ENCODE data around the gene KRT37.
"Not testable (repeated sequence)": the region's sequence is repeated elsewhere in the genome, so short reads cannot be mapped to it uniquely, and the experiment has no call there.

KRT37 gene

GRCh38 chr17:41394254-41394996, 30.0 kb downstream of the KRT37 start:
- Histone ChIP-seq H3K27ac (ENCODE audit: low read length) (no peak overlapping the region), H3K36me3 (ENCODE audit: control insufficient read depth, insufficient read depth, low read length) (no peaks in the 10 kb centered on the region), H3K9me3 (ENCODE audit: control insufficient read depth, insufficient read depth, low read length) (no peaks in the 10 kb centered on the region), H3K27me3 (ENCODE audit: control insufficient read depth, insufficient read depth, low read length) (no peaks in the 10 kb centered on the region), H3K4me1 (ENCODE audit: control insufficient read depth, insufficient read depth, low read length) (no peaks in the 10 kb centered on the region), H3K4me3 (ENCODE audit: low read length) (no peak overlapping the region)
- DNase-seq (ENCODE audit: low read depth, low spot score), result no peak
- no CpG with 5 or more reads among the region's 10 CpGs for WGBS (ENCODE audit: insufficient coverage, insufficient read length)

- Histone ChIP-seq H3K36me3 (ENCODE audit: control insufficient read depth, insufficient read depth, low read length) (no peaks in the 10 kb centered on the region), H3K4me1 (ENCODE audit: control insufficient read depth, insufficient read depth, low read length) (no peaks in the 10 kb centered on the region), H3K27ac (ENCODE audit: low read length) (no peak overlapping the region), H3K9me3 (ENCODE audit: control insufficient read depth, insufficient read depth, low read length) (no peaks in the 10 kb centered on the region), H3K27me3 (ENCODE audit: control insufficient read depth, insufficient read depth, low read length) (no peaks in the 10 kb centered on the region), H3K4me3 (ENCODE audit: low read length) (no peak overlapping the region)
- DNase-seq (ENCODE audit: low read depth, low spot score), result no peak
- no CpG with 5 or more reads among the region's 10 CpGs for WGBS (ENCODE audit: insufficient coverage, insufficient read length)
Measured at GRCh38 chr17:41393826-41394225, 30.6 kb downstream of the KRT37 start.

GRCh38 chr17:41393294-41393693, 31.1 kb downstream of the KRT37 start:
- H3K27me3 ChIP-seq (ENCODE audit: control insufficient read depth, insufficient read depth, low read length), result no peaks in the 10 kb centered on the region
- DNase-seq (ENCODE audit: low read depth, low spot score), result no peak
- H3K36me3 ChIP-seq (ENCODE audit: control insufficient read depth, insufficient read depth, low read length), result no peaks in the 10 kb centered on the region
- no peak overlapping the region for H3K27ac ChIP-seq (ENCODE audit: low read length)
- no peaks in the 10 kb centered on the region for H3K9me3 ChIP-seq (ENCODE audit: control insufficient read depth, insufficient read depth, low read length)
- no CpG with 5 or more reads among the region's 5 CpGs for WGBS (ENCODE audit: insufficient coverage, insufficient read length)
- H3K4me1 ChIP-seq (ENCODE audit: control insufficient read depth, insufficient read depth, low read length), result no peaks in the 10 kb centered on the region
- H3K4me3 ChIP-seq (ENCODE audit: low read length), result no peak overlapping the region

- WGBS (ENCODE audit: insufficient coverage, insufficient read length), result no CpG with 5 or more reads among the region's 1 CpG
- H3K27me3 ChIP-seq (ENCODE audit: control insufficient read depth, insufficient read depth, low read length), result no peaks in the 10 kb centered on the region
- H3K4me1 ChIP-seq (ENCODE audit: control insufficient read depth, insufficient read depth, low read length), result no peaks in the 10 kb centered on the region
Measured at GRCh38 chr17:41392278-41392677, 32.1 kb downstream of the KRT37 start.

GRCh38 chr17:41391535-41391934, 32.9 kb downstream of the KRT37 start:
- H3K4me3 ChIP-seq (ENCODE audit: low read length), result no peak overlapping the region
- H3K27me3 ChIP-seq (ENCODE audit: control insufficient read depth, insufficient read depth, low read length), result no peaks in the 10 kb centered on the region
- no peak overlapping the region for H3K27ac ChIP-seq (ENCODE audit: low read length)
- no CpG with 5 or more reads among the region's 2 CpGs for WGBS (ENCODE audit: insufficient coverage, insufficient read length)
- H3K36me3 ChIP-seq (ENCODE audit: control insufficient read depth, insufficient read depth, low read length), result no peaks in the 10 kb centered on the region
- no peak for DNase-seq (ENCODE audit: low read depth, low spot score)
- no peaks in the 10 kb centered on the region for H3K9me3 ChIP-seq (ENCODE audit: control insufficient read depth, insufficient read depth, low read length)
- H3K4me1 ChIP-seq (ENCODE audit: control insufficient read depth, insufficient read depth, low read length), result no peaks in the 10 kb centered on the region

More at GRCh38 chr17:41392278-41392677, 32.1 kb downstream of the KRT37 start:
- H3K36me3 ChIP-seq (ENCODE audit: control insufficient read depth, insufficient read depth, low read length), result no peaks in the 10 kb centered on the region
- no peaks in the 10 kb centered on the region for H3K9me3 ChIP-seq (ENCODE audit: control insufficient read depth, insufficient read depth, low read length)
- DNase-seq (ENCODE audit: low read depth, low spot score), result no peak
- no peak overlapping the region for H3K4me3 ChIP-seq (ENCODE audit: low read length)
- no peak overlapping the region for H3K27ac ChIP-seq (ENCODE audit: low read length)

GRCh38 chr17:41390411-41390938, 33.9 kb downstream of the KRT37 start:
- DNase-seq (ENCODE audit: low read depth, low spot score), result no peak
- H3K9me3 ChIP-seq (ENCODE audit: control insufficient read depth, insufficient read depth, low read length), result no peaks in the 10 kb centered on the region
- H3K27me3 ChIP-seq (ENCODE audit: control insufficient read depth, insufficient read depth, low read length), result no peaks in the 10 kb centered on the region
- no peaks in the 10 kb centered on the region for H3K36me3 ChIP-seq (ENCODE audit: control insufficient read depth, insufficient read depth, low read length)
- H3K4me3 ChIP-seq (ENCODE audit: low read length), result no peak overlapping the region
- no CpG with 5 or more reads among the region's 7 CpGs for WGBS (ENCODE audit: insufficient coverage, insufficient read length)
- no peaks in the 10 kb centered on the region for H3K4me1 ChIP-seq (ENCODE audit: control insufficient read depth, insufficient read depth, low read length)
- no peak overlapping the region for H3K27ac ChIP-seq (ENCODE audit: low read length)

- H3K27me3 ChIP-seq (ENCODE audit: control insufficient read depth, insufficient read depth, low read length), result no peaks in the 10 kb centered on the region
- no peaks in the 10 kb centered on the region for H3K9me3 ChIP-seq (ENCODE audit: control insufficient read depth, insufficient read depth, low read length)
- no peak overlapping the region for H3K4me3 ChIP-seq (ENCODE audit: low read length)
- no peaks in the 10 kb centered on the region for H3K4me1 ChIP-seq (ENCODE audit: control insufficient read depth, insufficient read depth, low read length)
- no peak overlapping the region for H3K27ac ChIP-seq (ENCODE audit: low read length)
- WGBS (ENCODE audit: insufficient coverage, insufficient read length), result no CpG with 5 or more reads among the region's 4 CpGs
- DNase-seq (ENCODE audit: low read depth, low spot score), result no peak
- no peaks in the 10 kb centered on the region for H3K36me3 ChIP-seq (ENCODE audit: control insufficient read depth, insufficient read depth, low read length)
Measured at GRCh38 chr17:41387670-41388069, 36.7 kb downstream of the KRT37 start.

GRCh38 chr17:41386227-41386626, 38.2 kb downstream of the KRT37 start:
- Histone ChIP-seq H3K36me3 (ENCODE audit: control insufficient read depth, insufficient read depth, low read length) (no peaks in the 10 kb centered on the region), H3K4me3 (ENCODE audit: low read length) (no peak overlapping the region), H3K27me3 (ENCODE audit: control insufficient read depth, insufficient read depth, low read length) (no peaks in the 10 kb centered on the region), H3K27ac (ENCODE audit: low read length) (no peak overlapping the region), H3K4me1 (ENCODE audit: control insufficient read depth, insufficient read depth, low read length) (no peaks in the 10 kb centered on the region), H3K9me3 (ENCODE audit: control insufficient read depth, insufficient read depth, low read length) (no peaks in the 10 kb centered on the region)
- no peak for DNase-seq (ENCODE audit: low read depth, low spot score)
- WGBS (ENCODE audit: insufficient coverage, insufficient read length), result no CpG with 5 or more reads among the region's 1 CpG

GRCh38 chr17:41383690-41384089, 40.7 kb downstream of the KRT37 start:
- no peaks in the 10 kb centered on the region for H3K4me1 ChIP-seq (ENCODE audit: control insufficient read depth, insufficient read depth, low read length)
- H3K27ac ChIP-seq (ENCODE audit: low read length), result no peak overlapping the region
- no peaks in the 10 kb centered on the region for H3K27me3 ChIP-seq (ENCODE audit: control insufficient read depth, insufficient read depth, low read length)
- no peaks in the 10 kb centered on the region for H3K36me3 ChIP-seq (ENCODE audit: control insufficient read depth, insufficient read depth, low read length)
- no peak for DNase-seq (ENCODE audit: low read depth, low spot score)
- H3K9me3 ChIP-seq (ENCODE audit: control insufficient read depth, insufficient read depth, low read length), result no peaks in the 10 kb centered on the region
- H3K4me3 ChIP-seq (ENCODE audit: low read length), result no peak overlapping the region
- no CpG with 5 or more reads among the region's 1 CpG for WGBS (ENCODE audit: insufficient coverage, insufficient read length)

- no peak for DNase-seq (ENCODE audit: low read depth, low spot score)
- Histone ChIP-seq H3K36me3 (ENCODE audit: control insufficient read depth, insufficient read depth, low read length) (no peaks in the 10 kb centered on the region), H3K27ac (ENCODE audit: low read length) (no peak overlapping the region), H3K27me3 (ENCODE audit: control insufficient read depth, insufficient read depth, low read length) (no peaks in the 10 kb centered on the region), H3K4me1 (ENCODE audit: control insufficient read depth, insufficient read depth, low read length) (no peaks in the 10 kb centered on the region), H3K9me3 (ENCODE audit: control insufficient read depth, insufficient read depth, low read length) (no peaks in the 10 kb centered on the region), H3K4me3 (ENCODE audit: low read length) (no peak overlapping the region)
- WGBS (ENCODE audit: insufficient coverage, insufficient read length), result no CpG with 5 or more reads among the region's 1 CpG
Measured at GRCh38 chr17:41382394-41382793, 42.0 kb downstream of the KRT37 start.

GRCh38 chr17:41381943-41382342, 42.4 kb downstream of the KRT37 start, which contains the start of gene KRT34:
Gene KRT34 (minus strand): TSS chr17:41382306. CDS start chr17:41382246, 60 bp downstream.
- WGBS (ENCODE audit: insufficient coverage, insufficient read length), result no CpG with 5 or more reads among the region's 13 CpGs
- not testable (repeated sequence) for DNase-seq (ENCODE audit: low read depth, low spot score); H3K27ac ChIP-seq (ENCODE audit: low read length); H3K4me3 ChIP-seq (ENCODE audit: low read length); H3K27me3 ChIP-seq (ENCODE audit: control insufficient read depth, insufficient read depth, low read length); H3K9me3 ChIP-seq (ENCODE audit: control insufficient read depth, insufficient read depth, low read length); H3K4me1 ChIP-seq (ENCODE audit: control insufficient read depth, insufficient read depth, low read length); H3K36me3 ChIP-seq (ENCODE audit: control insufficient read depth, insufficient read depth, low read length)
